WI38 (cell line): ENCODE measurements around the gene BCORL1.

Experiments used
- H3K4me3 ChIP-seq: 2 replicates; pipeline ENCODE4 v1.5.1; 2011; ENCODE audit warnings: low read depth, mild to moderate bottlenecking, control low read depth, low read length
- TF ChIP-seq, protein P1 (sequence below): IDR thresholded peaks from 2 replicates; pipeline ENCODE4 v1.5.1; 2012; ENCODE audit warnings: low read depth, mild to moderate bottlenecking, control low read depth, low read length

Gene BCORL1

DNA sequence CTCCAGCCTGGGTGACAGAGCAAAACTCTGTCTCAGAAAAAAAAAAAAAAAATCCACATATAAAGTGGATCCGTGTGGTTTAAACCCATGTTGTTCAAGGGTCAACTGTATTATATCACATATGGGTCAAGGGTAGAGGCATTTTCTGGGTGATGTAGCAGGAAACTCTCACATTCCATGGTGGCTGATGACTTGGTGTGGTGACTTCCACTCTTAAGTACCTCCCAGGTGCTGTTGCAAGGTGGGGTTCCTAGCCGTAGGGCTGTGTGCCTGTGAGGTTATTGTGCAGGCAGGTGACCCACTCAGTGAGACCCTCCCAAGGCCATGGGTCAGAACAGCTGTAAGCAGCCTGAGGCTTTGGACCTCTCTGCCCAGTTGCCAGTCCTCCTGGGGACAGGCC is 110.8 kb downstream of the BCORL1 start:
- TF ChIP-seq, protein P1, sequence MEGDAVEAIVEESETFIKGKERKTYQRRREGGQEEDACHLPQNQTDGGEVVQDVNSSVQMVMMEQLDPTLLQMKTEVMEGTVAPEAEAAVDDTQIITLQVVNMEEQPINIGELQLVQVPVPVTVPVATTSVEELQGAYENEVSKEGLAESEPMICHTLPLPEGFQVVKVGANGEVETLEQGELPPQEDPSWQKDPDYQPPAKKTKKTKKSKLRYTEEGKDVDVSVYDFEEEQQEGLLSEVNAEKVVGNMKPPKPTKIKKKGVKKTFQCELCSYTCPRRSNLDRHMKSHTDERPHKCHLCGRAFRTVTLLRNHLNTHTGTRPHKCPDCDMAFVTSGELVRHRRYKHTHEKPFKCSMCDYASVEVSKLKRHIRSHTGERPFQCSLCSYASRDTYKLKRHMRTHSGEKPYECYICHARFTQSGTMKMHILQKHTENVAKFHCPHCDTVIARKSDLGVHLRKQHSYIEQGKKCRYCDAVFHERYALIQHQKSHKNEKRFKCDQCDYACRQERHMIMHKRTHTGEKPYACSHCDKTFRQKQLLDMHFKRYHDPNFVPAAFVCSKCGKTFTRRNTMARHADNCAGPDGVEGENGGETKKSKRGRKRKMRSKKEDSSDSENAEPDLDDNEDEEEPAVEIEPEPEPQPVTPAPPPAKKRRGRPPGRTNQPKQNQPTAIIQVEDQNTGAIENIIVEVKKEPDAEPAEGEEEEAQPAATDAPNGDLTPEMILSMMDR, result no peak
- no peak overlapping the region for H3K4me3 ChIP-seq

DNA sequence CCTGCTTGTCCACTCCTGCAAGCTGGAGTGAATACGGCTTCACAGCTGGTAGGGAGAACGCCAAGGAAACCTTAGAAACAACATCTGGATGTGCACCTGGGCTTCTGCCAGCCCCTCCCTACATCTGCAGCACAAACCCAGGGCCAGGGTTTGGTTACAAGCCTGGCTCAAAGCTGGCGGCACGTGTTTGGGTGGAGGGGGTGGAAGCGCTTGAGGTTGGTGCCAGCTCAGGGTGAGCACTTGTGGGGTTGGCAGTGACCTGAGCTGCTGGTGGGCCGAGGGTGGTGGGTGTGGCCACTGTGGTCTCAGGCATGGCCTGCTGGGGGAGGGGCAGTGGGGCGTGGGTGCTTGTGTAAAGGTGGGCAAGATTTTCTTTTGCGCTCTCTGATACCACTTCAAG is 112.3 kb downstream of the BCORL1 start:
- no peak overlapping the region for H3K4me3 ChIP-seq
- TF ChIP-seq, protein P1, result no peak

DNA sequence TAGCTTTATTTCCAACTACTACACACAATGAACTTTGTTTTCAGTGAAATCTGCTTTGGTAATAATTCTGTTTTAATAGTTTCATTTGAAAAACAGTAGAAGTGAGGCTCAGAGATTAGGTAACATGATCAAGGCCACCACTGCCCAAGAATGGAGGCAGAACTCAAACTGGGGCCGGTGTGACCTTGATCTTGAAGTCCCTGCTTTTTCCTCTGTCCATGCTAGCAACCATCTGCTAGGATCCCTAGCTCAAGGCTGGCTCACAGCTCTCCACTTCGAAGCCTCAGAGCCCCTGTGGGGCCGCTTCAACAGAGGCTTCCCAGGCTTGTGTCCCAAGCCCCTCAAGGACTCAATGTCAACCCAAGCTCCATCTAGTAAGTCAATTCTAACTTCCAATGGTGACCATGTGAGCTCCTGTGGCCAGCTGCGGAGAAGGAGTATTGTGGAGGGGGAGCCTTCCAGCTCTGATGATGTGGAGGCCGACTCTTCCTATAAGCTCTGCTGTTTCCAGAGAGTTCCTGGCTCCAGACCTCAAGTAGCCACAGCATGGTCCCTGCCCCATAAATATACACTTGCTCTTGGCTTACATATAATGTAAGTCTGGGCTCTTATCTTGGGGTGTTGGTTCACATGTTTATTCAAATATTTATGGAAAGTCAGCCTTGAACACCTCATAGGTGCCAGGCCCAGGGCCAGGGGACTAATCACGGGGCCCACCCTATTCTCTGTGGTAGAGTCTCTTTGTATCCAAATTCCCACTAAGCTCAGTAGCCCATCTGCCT is 113.0 kb downstream of the BCORL1 start:
- TF ChIP-seq, protein P1, result no peak
- no peak overlapping the region for H3K4me3 ChIP-seq

DNA sequence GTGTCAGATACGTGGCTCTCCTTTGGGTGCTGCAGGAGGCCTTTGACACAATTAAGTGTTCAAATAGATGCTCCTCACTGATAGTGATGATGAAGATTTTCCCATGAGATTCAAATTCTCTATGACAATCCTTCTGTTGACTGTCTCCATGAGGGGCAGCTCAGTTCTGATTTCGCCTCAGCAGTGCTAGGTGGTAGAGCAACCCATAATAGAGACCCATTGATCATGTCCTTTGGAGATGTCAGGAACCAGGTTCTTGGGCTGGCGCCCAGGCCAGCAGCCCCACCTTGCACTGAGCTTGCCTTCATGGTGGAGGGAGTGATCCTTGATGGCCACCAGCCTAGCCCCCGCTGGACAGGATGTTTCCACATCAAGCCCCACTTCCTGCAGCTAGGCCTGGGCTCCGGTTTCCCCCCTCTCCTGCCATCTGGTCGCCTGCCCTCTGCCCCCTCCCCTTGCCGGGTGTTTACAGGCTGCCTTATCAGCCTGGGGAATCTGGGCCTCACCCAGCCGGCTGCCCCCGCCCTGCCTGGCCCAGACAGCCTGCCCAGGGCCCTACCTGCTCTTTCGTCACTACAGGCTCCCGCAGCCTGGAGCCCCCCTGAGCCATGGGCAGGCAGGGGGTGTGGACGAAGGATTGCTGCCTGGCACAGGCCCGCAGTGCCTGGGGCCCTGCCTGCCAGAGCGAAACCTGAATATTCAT is 115.2 kb downstream of the BCORL1 start:
- no peak overlapping the region for H3K4me3 ChIP-seq
- TF ChIP-seq, protein P1, result no peak

DNA sequence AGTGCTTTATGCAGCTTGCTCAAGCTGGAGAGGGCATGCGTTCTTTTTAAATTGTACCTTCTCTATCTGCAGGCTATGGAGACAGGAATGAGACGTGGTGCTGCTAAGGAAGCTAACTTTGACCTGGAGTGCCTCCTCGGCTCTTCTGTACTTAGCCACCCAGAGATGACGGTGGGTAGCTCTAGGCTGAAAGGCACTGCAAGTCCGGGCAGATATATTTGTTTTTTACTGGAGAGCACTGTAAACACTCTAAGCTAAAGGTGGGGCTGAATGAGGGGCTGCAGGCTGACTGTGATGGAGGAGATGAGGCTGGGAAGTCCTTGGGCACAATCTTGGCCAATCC is 115.7 kb downstream of the BCORL1 start:
- TF ChIP-seq, protein P1, result no peak
- no peak overlapping the region for H3K4me3 ChIP-seq

GRCh38 chrX:130100180-130100579 is 117.7 kb downstream of the BCORL1 start:
- TF ChIP-seq, protein P1, result no peak
- H3K4me3 ChIP-seq, result no peak overlapping the region

DNA sequence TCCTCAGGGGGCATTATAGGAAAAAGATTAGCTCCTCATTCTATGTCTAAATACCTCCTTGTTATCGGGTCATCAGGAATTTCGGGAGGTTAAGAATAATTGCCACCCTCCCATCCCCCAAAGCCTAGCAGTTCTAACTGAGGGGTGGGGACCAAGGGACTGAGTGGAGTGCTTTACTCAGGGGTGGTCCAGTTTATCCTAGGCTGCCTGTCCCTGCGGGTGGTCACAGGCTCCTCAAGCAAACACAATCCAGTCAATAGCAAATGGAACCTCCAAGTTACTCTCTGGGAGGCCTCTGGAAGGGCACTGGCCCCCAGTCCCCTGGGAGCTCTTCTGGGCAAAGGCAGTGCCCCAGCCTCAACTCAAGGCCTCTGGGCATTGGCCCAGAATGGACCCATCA is 121.2 kb downstream of the BCORL1 start:
- H3K4me3 ChIP-seq, result no peak overlapping the region
- TF ChIP-seq, protein P1, result no peak
